Measurements from ENCODE around the gene PBX3.

GRCh38 chr9:125932746-125933455, 185.7 kb downstream of the PBX3 start:
- TF ChIP-seq POLR2A (IDR thresholded peaks at IDR 0.05; ENCODE audit: low read depth, low read length), result no peak
- no peak for TF ChIP-seq POLR2AphosphoS5 (IDR thresholded peaks at IDR 0.05; ENCODE audit: low read depth, low read length)
- no peak for TF ChIP-seq SPI1 (IDR thresholded peaks at IDR 0.05; ENCODE audit: low read depth, low read length)
